ENCODE data around the gene FAM219A. TPM values are rescaled to one million over a fixed set of nuclear protein-coding genes. Genes with fewer than 3 reads are reported as not detected.

The FAM219A gene
- total RNA-seq, 6 experiments from 2014 or later: 21.6 to 23.6 (median 22.6) TPM

DNA sequence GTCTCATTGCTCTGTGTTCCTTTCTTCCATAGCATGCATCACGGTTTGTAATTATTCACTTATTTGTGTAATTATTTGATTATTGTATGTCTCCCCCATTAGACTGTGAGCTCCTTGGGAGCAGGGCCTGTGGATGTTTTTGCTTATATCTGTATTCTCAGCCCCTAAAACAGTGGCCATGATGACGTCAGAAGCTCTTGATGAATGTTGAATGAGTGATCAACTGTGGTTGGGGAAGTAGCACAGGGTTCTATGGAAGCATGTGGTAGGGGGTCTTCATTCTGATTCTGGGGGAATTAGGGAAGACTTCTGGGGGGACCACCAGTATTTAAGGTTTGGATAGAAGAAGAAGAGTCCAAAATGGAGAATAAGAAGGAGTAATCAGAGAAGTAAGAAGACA is 6.2 kb upstream of the FAM219A start:
- no peak overlapping the region for H3K27ac Mint-ChIP-seq
- H3K4me3 Mint-ChIP-seq: no peak overlapping the region
- no peak for DNase-seq
- peaks cover 7% of the 10 kb centered on the region for H3K4me1 Mint-ChIP-seq (ENCODE audit: low read depth)
- H3K9me3 Mint-ChIP-seq: no peaks in the 10 kb centered on the region
- H3K27me3 Mint-ChIP-seq (ENCODE audit: insufficient read depth): peaks cover 16% of the 10 kb centered on the region
- TF ChIP-seq, protein P1, sequence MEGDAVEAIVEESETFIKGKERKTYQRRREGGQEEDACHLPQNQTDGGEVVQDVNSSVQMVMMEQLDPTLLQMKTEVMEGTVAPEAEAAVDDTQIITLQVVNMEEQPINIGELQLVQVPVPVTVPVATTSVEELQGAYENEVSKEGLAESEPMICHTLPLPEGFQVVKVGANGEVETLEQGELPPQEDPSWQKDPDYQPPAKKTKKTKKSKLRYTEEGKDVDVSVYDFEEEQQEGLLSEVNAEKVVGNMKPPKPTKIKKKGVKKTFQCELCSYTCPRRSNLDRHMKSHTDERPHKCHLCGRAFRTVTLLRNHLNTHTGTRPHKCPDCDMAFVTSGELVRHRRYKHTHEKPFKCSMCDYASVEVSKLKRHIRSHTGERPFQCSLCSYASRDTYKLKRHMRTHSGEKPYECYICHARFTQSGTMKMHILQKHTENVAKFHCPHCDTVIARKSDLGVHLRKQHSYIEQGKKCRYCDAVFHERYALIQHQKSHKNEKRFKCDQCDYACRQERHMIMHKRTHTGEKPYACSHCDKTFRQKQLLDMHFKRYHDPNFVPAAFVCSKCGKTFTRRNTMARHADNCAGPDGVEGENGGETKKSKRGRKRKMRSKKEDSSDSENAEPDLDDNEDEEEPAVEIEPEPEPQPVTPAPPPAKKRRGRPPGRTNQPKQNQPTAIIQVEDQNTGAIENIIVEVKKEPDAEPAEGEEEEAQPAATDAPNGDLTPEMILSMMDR (IDR thresholded peaks at IDR 0.05): no peak
- no peaks in the 10 kb centered on the region for H3K36me3 Mint-ChIP-seq (ENCODE audit: low read depth)

GRCh38 chr9:34463901-34464232 is 5.5 kb upstream of the FAM219A start:
- TF ChIP-seq, protein P1 (IDR thresholded peaks at IDR 0.05): no peak
- Mint-ChIP-seq H3K36me3 (ENCODE audit: low read depth) (no peaks in the 10 kb centered on the region), H3K4me1 (ENCODE audit: low read depth) (peaks cover 13% of the 10 kb centered on the region), H3K9me3 (no peaks in the 10 kb centered on the region), H3K27me3 (ENCODE audit: insufficient read depth) (peaks cover 16% of the 10 kb centered on the region), H3K27ac (no peak overlapping the region), H3K4me3 (no peak overlapping the region)
- no peak for DNase-seq

DNA sequence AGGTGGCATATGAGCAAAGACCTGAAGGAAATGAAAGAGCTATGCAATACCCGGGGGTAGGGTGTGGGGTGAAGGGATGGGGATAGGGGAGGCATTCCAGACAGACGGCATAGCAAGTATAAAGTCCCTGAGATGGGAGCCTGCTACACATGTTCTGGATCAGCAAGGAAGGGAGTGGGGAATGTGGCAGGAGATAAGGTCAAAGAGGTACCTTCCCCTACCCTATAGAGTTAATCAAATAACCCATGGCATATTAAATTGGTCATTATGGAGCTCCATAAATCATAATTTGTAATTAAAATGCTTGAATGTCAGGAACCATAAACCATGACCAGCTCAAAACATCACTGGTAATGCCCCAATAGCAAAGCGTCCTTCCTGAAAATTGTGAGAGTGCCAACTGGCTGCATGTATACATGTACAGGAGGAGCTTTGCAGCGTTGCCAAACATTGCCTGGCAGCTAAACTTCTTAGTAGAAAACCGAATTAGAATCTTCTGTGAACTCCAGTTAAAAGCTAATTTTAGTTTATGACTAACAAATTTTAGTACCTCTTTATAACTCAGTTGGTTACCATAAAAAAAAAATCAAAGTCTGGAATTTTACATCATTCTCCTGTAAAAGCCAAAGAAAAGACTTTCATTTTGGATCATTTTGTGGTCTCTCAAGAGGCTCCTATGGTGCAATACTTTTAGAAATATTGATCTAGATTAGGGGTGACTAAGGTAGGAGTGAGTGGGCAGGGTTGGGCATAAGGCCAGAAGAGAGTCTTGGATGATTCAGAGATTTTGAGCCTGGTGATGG is 4.9 kb upstream of the FAM219A start:
- DNase-seq: peak; percentile 86
- TF ChIP-seq, protein P1 (IDR thresholded peaks at IDR 0.05): no peak
- H3K4me3 Mint-ChIP-seq: 0 out of 2 replicates have a peak overlapping the region, but pooled peaks have one; percentile 26

GRCh38 chr9:34459941-34460340 is 1.6 kb upstream of the FAM219A start:
- no peak for DNase-seq
- no peaks in the 10 kb centered on the region for H3K9me3 Mint-ChIP-seq
- no peak overlapping the region for H3K27ac Mint-ChIP-seq
- no peak overlapping the region for H3K4me3 Mint-ChIP-seq
- peaks cover 9% of the 10 kb centered on the region for H3K27me3 Mint-ChIP-seq (ENCODE audit: insufficient read depth)
- peaks cover 39% of the 10 kb centered on the region for H3K4me1 Mint-ChIP-seq (ENCODE audit: low read depth)
- TF ChIP-seq, protein P1 (IDR thresholded peaks at IDR 0.05): no peak
- H3K36me3 Mint-ChIP-seq (ENCODE audit: low read depth): peaks cover 2% of the 10 kb centered on the region; the same call in 1 of the 2 replicates

More for the DNA sequence above, 4.9 kb upstream of the FAM219A start:
- peaks cover 16% of the 10 kb centered on the region for H3K27me3 Mint-ChIP-seq (ENCODE audit: insufficient read depth)
- H3K4me1 Mint-ChIP-seq (ENCODE audit: low read depth): peaks cover 17% of the 10 kb centered on the region
- no peak overlapping the region for H3K27ac Mint-ChIP-seq
- H3K9me3 Mint-ChIP-seq: no peaks in the 10 kb centered on the region
- H3K36me3 Mint-ChIP-seq (ENCODE audit: low read depth): no peaks in the 10 kb centered on the region

DNA sequence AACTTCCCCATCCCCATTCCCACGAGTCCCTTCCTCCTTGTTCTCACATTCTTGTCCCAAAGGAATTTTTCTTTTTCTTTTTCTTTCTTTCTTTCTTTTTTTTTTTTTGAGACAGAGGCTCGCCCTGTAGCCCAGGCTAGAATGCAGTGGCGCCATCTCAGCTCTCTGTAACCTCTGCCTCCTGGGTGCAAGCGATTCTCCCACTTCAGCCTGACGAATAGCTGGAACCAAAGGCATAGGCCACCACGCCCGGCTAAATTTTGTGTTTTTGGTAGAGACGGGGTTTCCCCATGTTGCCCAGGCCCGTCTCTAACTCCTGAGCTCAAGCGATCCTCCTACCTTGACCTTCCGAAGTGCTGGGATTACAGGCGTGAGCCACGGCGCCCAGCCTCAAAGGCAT is 986 bp upstream of the FAM219A start:
- DNase-seq: no peak
- peak overlapping the region; percentile 81; the same call in 1 of the 2 replicates for H3K27ac Mint-ChIP-seq
- peaks cover 45% of the 10 kb centered on the region for H3K4me1 Mint-ChIP-seq (ENCODE audit: low read depth)
- H3K27me3 Mint-ChIP-seq (ENCODE audit: insufficient read depth): peaks cover 9% of the 10 kb centered on the region
- TF ChIP-seq, protein P1 (IDR thresholded peaks at IDR 0.05): no peak
- H3K9me3 Mint-ChIP-seq: no peaks in the 10 kb centered on the region
- peaks cover 8% of the 10 kb centered on the region; the same call in 1 of the 2 replicates for H3K36me3 Mint-ChIP-seq (ENCODE audit: low read depth)
- H3K4me3 Mint-ChIP-seq: peak overlapping the region; percentile 100
